Left ventricle myocardium inferior (tissue), 1 donor: Measurements from ENCODE around the gene MAN1B1. TPM values are rescaled to one million over a fixed set of nuclear protein-coding genes. Genes with fewer than 3 reads are reported as not detected.

Experiments used
- DNase-seq: peaks from one replicate; pipeline ENCODE4 v3.0.0-alpha.2; 2020
- H3K27ac ChIP-seq: fragments of 200-600 bp; replicated peaks from 2 replicates; pipeline ENCODE4 v1.8.0; 2021
- H3K27me3 ChIP-seq: fragments of 200-600 bp; 2 replicates; pipeline ENCODE4 v1.8.0; 2021; ENCODE audit warnings: low read depth
- H3K36me3 ChIP-seq: fragments of 200-600 bp; 2 replicates; pipeline ENCODE4 v1.8.0; 2021
- H3K4me1 ChIP-seq: fragments of 200-600 bp; 2 replicates; pipeline ENCODE4 v1.8.0; 2021
- H3K4me3 ChIP-seq: fragments of 200-600 bp; 2 replicates; pipeline ENCODE4 v1.8.0; 2021; ENCODE audit warnings: mild to moderate bottlenecking, moderate library complexity
- H3K9me3 ChIP-seq: fragments of 200-600 bp; replicated peaks from 2 replicates; pipeline ENCODE4 v1.8.0; 2021
- CTCF ChIP-seq: fragments of 200-600 bp; IDR thresholded peaks from 2 replicates; pipeline ENCODE4 v1.8.0; 2021; ENCODE audit warnings: antibody characterized with exemption, mild to moderate bottlenecking, borderline replicate concordance
- intact Hi-C: fragments of 100-400 bp; cut with micrococcal nuclease; formaldehyde crosslinking; loops from one replicate; pipeline ENCODE4 v1.11.0; 2022
- total RNA-seq: library from RNA; stranded (reverse); fragmentation: NEBNext Ultra II Directional; extraction: Animal tissue kit (Norgen Biotek cat#: 25700); gene quantifications from one replicate; pipeline ENCODE4 v1.2.1, GENCODE V29; 2021
- donor health status: DM: no; HTN: yes; CAD: no; lungs with severe emphysema.

MAN1B1 gene
- total RNA-seq, 1 donor from 2014 or later = 20.6 TPM

GRCh38 chr9:137066096-137066861 lies 20.5 kb upstream of the MAN1B1 start:
- no peak for DNase-seq
- Histone ChIP-seq H3K36me3 (no peaks in the 10 kb centered on the region), H3K4me1 (peaks cover 26% of the 10 kb centered on the region), H3K27me3 (peaks cover 13% of the 10 kb centered on the region), H3K9me3 (no peaks in the 10 kb centered on the region), H3K27ac (no peak overlapping the region), H3K4me3 (no peak overlapping the region)
- no peak for TF ChIP-seq CTCF
- intact Hi-C loops = no loop called here

- Histone ChIP-seq H3K4me3 (no peak overlapping the region), H3K4me1 (peaks cover 31% of the 10 kb centered on the region), H3K36me3 (no peaks in the 10 kb centered on the region), H3K9me3 (no peaks in the 10 kb centered on the region), H3K27me3 (peaks cover 13% of the 10 kb centered on the region), H3K27ac (no peak overlapping the region)
- intact Hi-C loops = no loop called here
- peak; percentile 77 for DNase-seq
- peak; percentile 86 for TF ChIP-seq CTCF
Observed at GRCh38 chr9:137067860-137068538, 18.8 kb upstream of the MAN1B1 start.

GRCh38 chr9:137068539-137069507 lies 18.0 kb upstream of the MAN1B1 start:
- no peaks in the 10 kb centered on the region for H3K36me3 ChIP-seq
- intact Hi-C loops = no loop called here
- peaks cover 13% of the 10 kb centered on the region for H3K27me3 ChIP-seq
- H3K4me1 ChIP-seq = peaks cover 29% of the 10 kb centered on the region
- H3K27ac ChIP-seq = no peak overlapping the region
- H3K9me3 ChIP-seq = no peaks in the 10 kb centered on the region
- H3K4me3 ChIP-seq = peak overlapping the region; percentile 62
- DNase-seq = no peak
- TF ChIP-seq CTCF = no peak

- Histone ChIP-seq H3K9me3 (no peaks in the 10 kb centered on the region), H3K4me1 (peaks cover 22% of the 10 kb centered on the region), H3K4me3 (peak overlapping the region; percentile 62), H3K36me3 (no peaks in the 10 kb centered on the region), H3K27ac (no peak overlapping the region), H3K27me3 (peaks cover 13% of the 10 kb centered on the region)
- no peak for DNase-seq
- intact Hi-C loops = no loop called here
- TF ChIP-seq CTCF = no peak
Observed at GRCh38 chr9:137069508-137070091, 17.2 kb upstream of the MAN1B1 start.
